GM19023 (cell line): ENCODE data around the gene ASTL.
"Not testable (repeated sequence)": the region's sequence is repeated elsewhere in the genome, so short reads cannot be mapped to it uniquely, and the experiment has no call there.

Source experiments
- ATAC-seq: cut with Tn5 transposase; IDR thresholded peaks from one replicate; pipeline ENCODE4 v1.9.1; 2021; ENCODE audit warnings: mild to moderate bottlenecking, moderate library complexity; ENCODE audit not compliant: unreplicated experiment

The ASTL gene

GRCh38 chr2:96085541-96086355, 52.6 kb downstream of the ASTL start:
- no peak for ATAC-seq

GRCh38 chr2:96084858-96085518, 53.3 kb downstream of the ASTL start:
- ATAC-seq: not testable (repeated sequence)

GRCh38 chr2:96083989-96084857, 54.1 kb downstream of the ASTL start:
- ATAC-seq: no peak

GRCh38 chr2:96083064-96083939, 55.0 kb downstream of the ASTL start:
- ATAC-seq: no peak

GRCh38 chr2:96082211-96083063, 55.9 kb downstream of the ASTL start:
- no peak for ATAC-seq

- no peak for ATAC-seq
These were observed 57.3 kb downstream of the ASTL start for GRCh38 chr2:96081042-96081441.

GRCh38 chr2:96075199-96075771, 63.0 kb downstream of the ASTL start:
- no peak for ATAC-seq

- ATAC-seq: no peak
These were observed 64.1 kb downstream of the ASTL start for GRCh38 chr2:96074156-96074555.

- ATAC-seq: no peak
These were observed 65.0 kb downstream of the ASTL start for GRCh38 chr2:96073170-96073775.
